GM19043 (cell line): ENCODE results near the gene MZT2B.
A peak's percentile ranks its signal among the peaks of the same experiment; 100 is the strongest.
"Not testable (repeated sequence)": the region's sequence is repeated elsewhere in the genome, so short reads cannot be mapped to it uniquely, and the experiment has no call there.

ENCODE experiments used
- ATAC-seq: cut with Tn5 transposase; IDR thresholded peaks from one replicate; pipeline ENCODE4 v1.9.1; 2021; ENCODE audit warnings: low read depth; ENCODE audit not compliant: unreplicated experiment

The MZT2B gene

GRCh38 chr2:130202518-130202917 is 20.5 kb downstream of the MZT2B start:
- not testable (repeated sequence) for ATAC-seq

- not testable (repeated sequence) for ATAC-seq
Measured at GRCh38 chr2:130203150-130203549, 21.1 kb downstream of the MZT2B start.

GRCh38 chr2:130207051-130207450 is 25.0 kb downstream of the MZT2B start:
- ATAC-seq: not testable (repeated sequence)

GRCh38 chr2:130219147-130219546 is 37.1 kb downstream of the MZT2B start:
- ATAC-seq: not testable (repeated sequence)

- ATAC-seq: not testable (repeated sequence)
Measured at GRCh38 chr2:130220505-130220904, 38.4 kb downstream of the MZT2B start.

GRCh38 chr2:130222523-130222922 is 40.5 kb downstream of the MZT2B start:
- peak; percentile 79 for ATAC-seq

- ATAC-seq: not testable (repeated sequence)
Measured at GRCh38 chr2:130228005-130228404, 45.9 kb downstream of the MZT2B start.

- not testable (repeated sequence) for ATAC-seq
Measured at GRCh38 chr2:130228467-130229160, 46.6 kb downstream of the MZT2B start.

GRCh38 chr2:130229161-130229510 is 47.1 kb downstream of the MZT2B start:
- not testable (repeated sequence) for ATAC-seq

GRCh38 chr2:130230376-130230775 is 48.3 kb downstream of the MZT2B start:
- not testable (repeated sequence) for ATAC-seq

GRCh38 chr2:130230907-130231306 is 48.8 kb downstream of the MZT2B start:
- ATAC-seq: not testable (repeated sequence)

- no peak for ATAC-seq
Measured at GRCh38 chr2:130231656-130232055, 49.6 kb downstream of the MZT2B start.

- not testable (repeated sequence) for ATAC-seq
Measured at GRCh38 chr2:130233066-130233465, 51.0 kb downstream of the MZT2B start.

GRCh38 chr2:130239581-130239980 is 57.5 kb downstream of the MZT2B start:
- not testable (repeated sequence) for ATAC-seq
